BLaER1 treated with 17β-estradiol and CSF1 and Interleukin-3, amounts not matched to agents 10 nM and 100 nM (cell line): ENCODE results near the gene IRF2.

Experiments used
- H3K27ac ChIP-seq, 11 experiments: shearing (Covaris generic); formaldehyde crosslinking; 2 replicates each; pipeline ENCODE4 v1.8.1; 2022
- H3K27me3 ChIP-seq, 11 experiments: shearing (Covaris generic); formaldehyde crosslinking; 2 replicates each; pipeline ENCODE4 v1.8.1; 2022
- H3K36me3 ChIP-seq, 11 experiments: shearing (Covaris generic); formaldehyde crosslinking; 2 replicates each; pipeline ENCODE4 v1.8.1; 2022
- H3K4me1 ChIP-seq, 10 experiments: shearing (Covaris generic); formaldehyde crosslinking; 2 replicates each; pipeline ENCODE4 v1.8.1; 2022
- H3K4me2 ChIP-seq, 11 experiments: shearing (Covaris generic); formaldehyde crosslinking; 2 replicates each; pipeline ENCODE4 v1.8.1; 2022
- H3K4me3 ChIP-seq, 10 experiments: shearing (Covaris generic); formaldehyde crosslinking; 2 replicates each; pipeline ENCODE4 v1.8.1; 2022
- H3K9ac ChIP-seq, 11 experiments: shearing (Covaris generic); formaldehyde crosslinking; 2 replicates each; pipeline ENCODE4 v1.8.1; 2022
- H3K9me3 ChIP-seq, 11 experiments: shearing (Covaris generic); formaldehyde crosslinking; replicated peaks in 1 of 11; 2 replicates each; pipeline ENCODE4 v1.8.1; 2022
- H4K20me1 ChIP-seq, 11 experiments: shearing (Covaris generic); formaldehyde crosslinking; 2 replicates each; pipeline ENCODE4 v1.8.1; 2022
- Cebpa-rat ChIP-seq, 11 experiments: shearing (Covaris generic); IDR thresholded peaks; 2 replicates each; pipeline ENCODE4 v1.8.1; 2022

The IRF2 gene

DNA sequence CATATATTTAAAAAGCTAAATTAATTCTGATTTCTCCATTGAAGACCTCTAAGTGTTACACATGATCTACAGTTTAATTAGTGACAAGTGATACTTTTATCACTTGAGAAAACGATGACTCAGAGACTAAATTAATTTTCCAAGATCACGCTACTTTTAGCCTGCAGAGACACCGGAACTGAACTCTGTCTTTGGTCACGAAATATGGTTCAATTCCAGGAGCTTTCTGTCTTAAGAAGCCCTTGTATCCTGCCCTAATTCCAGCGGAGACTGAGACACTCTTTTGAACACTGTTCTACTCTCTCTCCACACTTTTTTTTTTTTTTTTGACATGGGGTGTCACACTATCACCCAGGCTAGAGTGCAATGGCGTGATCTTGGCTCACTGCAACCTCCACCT is 63.6 kb downstream of the IRF2 start:
- no peak for TF ChIP-seq Cebpa-rat (IDR thresholded peaks at IDR 0.05)
- Histone ChIP-seq H3K4me1 (peaks cover 63 to 89% (median 81%) of the 10 kb centered on the region in 10 experiments), H3K27me3 (no peaks in the 10 kb centered on the region), H3K4me2 (peak overlapping the region in 8 of 11 experiments; percentile 80 to 96 (median 88); a peak in 10 of 22 replicates), H3K27ac (peak overlapping the region in 6 of 11 experiments; percentile 81 to 92 (median 86); a peak in 12 of 22 replicates), H3K9ac (no peak overlapping the region), H3K4me3 (no peak overlapping the region), H3K36me3 (peaks cover 24 to 67% (median 35%) of the 10 kb centered on the region in 11 experiments), H3K9me3 (no peaks in the 10 kb centered on the region), H4K20me1 (no peaks in the 10 kb centered on the region; a peak in 1 of 22 replicates)

DNA sequence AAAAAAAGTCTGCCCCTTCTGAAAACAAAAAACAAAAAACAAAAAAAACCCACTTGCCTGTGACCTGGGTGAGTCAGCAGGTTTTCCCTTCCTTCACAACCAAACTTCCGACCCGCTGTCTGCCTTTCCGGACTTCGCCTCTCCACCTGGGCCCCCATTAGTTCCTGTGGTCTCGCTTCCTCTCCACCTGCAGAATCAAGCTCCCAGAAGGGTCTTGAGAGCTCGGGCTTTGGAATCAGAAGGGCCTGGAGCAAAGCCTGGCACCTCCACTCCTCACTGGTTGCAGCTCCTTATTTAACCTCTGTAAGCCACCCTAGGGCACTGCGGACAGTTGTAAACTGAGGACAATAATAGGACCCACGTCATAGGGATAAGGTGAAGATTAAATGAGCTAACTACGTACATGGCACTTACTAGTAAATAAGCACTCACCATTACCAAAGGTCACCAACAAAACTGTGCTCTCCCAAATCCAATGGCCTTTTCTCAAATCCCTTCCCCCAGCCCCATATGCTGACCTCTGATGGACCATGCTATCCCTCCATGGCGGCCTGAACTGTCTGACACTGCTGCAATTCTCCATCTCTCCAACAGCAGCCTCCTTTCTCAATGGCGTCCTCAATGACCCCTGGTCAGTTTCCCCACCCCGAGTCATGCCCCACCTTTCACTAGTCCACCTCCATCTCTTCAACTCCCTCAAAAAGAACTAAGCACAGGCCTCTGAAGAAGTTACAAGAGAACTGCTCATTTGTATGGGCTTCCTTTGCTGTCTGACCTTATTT is 64.2 kb downstream of the IRF2 start:
- peak overlapping the region; percentile 80 to 96 (median 89) for H3K4me2 ChIP-seq
- no peaks in the 10 kb centered on the region; a peak in 1 of 22 replicates for H4K20me1 ChIP-seq
- H3K9me3 ChIP-seq, result no peaks in the 10 kb centered on the region
- peaks cover 70 to 95% (median 87%) of the 10 kb centered on the region in 10 experiments for H3K4me1 ChIP-seq
- peaks cover 24 to 67% (median 35%) of the 10 kb centered on the region in 11 experiments for H3K36me3 ChIP-seq
- TF ChIP-seq Cebpa-rat (IDR thresholded peaks at IDR 0.05), result no peak
- H3K4me3 ChIP-seq, result peak overlapping the region in 4 of 10 experiments; percentile 20 to 32 (median 26); a peak in 4 of 20 replicates
- peak overlapping the region in 8 of 11 experiments; percentile 27 to 80 (median 67); a peak in 14 of 22 replicates for H3K9ac ChIP-seq
- H3K27me3 ChIP-seq, result no peaks in the 10 kb centered on the region
- H3K27ac ChIP-seq, result peak overlapping the region in 9 of 11 experiments; percentile 14 to 92 (median 82); a peak in 17 of 22 replicates

DNA sequence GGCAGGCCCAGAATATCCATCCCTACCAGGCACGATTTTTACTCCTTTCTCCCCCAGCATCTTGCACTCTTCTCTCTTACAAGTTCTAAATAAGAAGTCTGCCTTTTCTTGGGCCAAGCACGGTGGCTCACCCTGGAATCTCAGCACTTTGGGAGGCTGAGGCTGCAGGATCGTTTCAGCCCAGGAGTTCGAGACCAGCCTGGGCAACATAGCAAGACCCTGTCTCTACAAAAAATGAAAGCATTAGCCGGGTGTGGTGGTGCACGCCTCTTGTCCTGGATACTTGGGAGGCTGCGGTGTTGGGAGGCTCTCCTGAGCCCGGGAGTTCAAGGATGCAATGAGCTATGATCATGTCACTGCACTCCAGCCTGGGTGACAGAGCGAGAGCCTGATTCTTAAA is 64.8 kb downstream of the IRF2 start:
- Histone ChIP-seq H4K20me1 (no peaks in the 10 kb centered on the region; a peak in 1 of 22 replicates), H3K36me3 (peaks cover 23 to 67% (median 35%) of the 10 kb centered on the region in 11 experiments), H3K9me3 (no peaks in the 10 kb centered on the region), H3K27ac (peak overlapping the region in 9 of 11 experiments; percentile 14 to 92 (median 82); a peak in 17 of 22 replicates), H3K4me1 (peaks cover 70 to 99% (median 89%) of the 10 kb centered on the region in 10 experiments), H3K27me3 (no peaks in the 10 kb centered on the region), H3K4me2 (peak overlapping the region; percentile 80 to 96 (median 89)), H3K9ac (peak overlapping the region in 8 of 11 experiments; percentile 27 to 80 (median 67); a peak in 14 of 22 replicates), H3K4me3 (peak overlapping the region in 4 of 10 experiments; percentile 20 to 32 (median 26); a peak in 5 of 20 replicates)
- no peak for TF ChIP-seq Cebpa-rat (IDR thresholded peaks at IDR 0.05)

DNA sequence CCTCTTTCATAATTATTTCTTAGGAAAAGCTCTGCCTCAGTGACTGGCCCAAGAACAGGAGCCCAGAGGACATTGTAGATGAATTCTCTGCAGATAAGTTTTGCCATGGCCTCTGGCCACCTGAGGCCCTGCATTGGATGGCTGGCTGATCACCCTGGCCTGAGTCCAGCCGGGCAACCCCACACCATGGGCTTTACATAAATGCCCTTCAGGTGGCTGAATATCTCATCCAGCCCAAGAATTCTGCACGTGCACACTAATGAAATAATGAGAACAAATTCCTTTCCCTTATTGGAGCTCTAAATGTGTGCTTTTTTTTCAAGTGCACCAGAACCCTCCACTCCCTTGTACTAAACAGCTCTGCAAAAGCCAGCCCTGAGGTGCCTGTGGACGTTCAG is 65.7 kb downstream of the IRF2 start:
- Histone ChIP-seq H3K9me3 (no peaks in the 10 kb centered on the region), H3K4me2 (peak overlapping the region; percentile 80 to 96 (median 89)), H3K4me3 (0 out of 20 replicates have a peak overlapping the region, but pooled peaks of 1 of the 10 experiments have one; percentile 39), H4K20me1 (no peaks in the 10 kb centered on the region; a peak in 1 of 22 replicates), H3K9ac (peak overlapping the region in 10 of 11 experiments; percentile 8 to 80 (median 67); a peak in 15 of 22 replicates), H3K4me1 (peaks cover 61 to 92% (median 82%) of the 10 kb centered on the region in 10 experiments), H3K27ac (peak overlapping the region in 10 of 11 experiments; percentile 66 to 92 (median 82); a peak in 18 of 22 replicates), H3K27me3 (no peaks in the 10 kb centered on the region), H3K36me3 (peaks cover 24 to 67% (median 37%) of the 10 kb centered on the region in 11 experiments)
- TF ChIP-seq Cebpa-rat (IDR thresholded peaks at IDR 0.05), result no peak

DNA sequence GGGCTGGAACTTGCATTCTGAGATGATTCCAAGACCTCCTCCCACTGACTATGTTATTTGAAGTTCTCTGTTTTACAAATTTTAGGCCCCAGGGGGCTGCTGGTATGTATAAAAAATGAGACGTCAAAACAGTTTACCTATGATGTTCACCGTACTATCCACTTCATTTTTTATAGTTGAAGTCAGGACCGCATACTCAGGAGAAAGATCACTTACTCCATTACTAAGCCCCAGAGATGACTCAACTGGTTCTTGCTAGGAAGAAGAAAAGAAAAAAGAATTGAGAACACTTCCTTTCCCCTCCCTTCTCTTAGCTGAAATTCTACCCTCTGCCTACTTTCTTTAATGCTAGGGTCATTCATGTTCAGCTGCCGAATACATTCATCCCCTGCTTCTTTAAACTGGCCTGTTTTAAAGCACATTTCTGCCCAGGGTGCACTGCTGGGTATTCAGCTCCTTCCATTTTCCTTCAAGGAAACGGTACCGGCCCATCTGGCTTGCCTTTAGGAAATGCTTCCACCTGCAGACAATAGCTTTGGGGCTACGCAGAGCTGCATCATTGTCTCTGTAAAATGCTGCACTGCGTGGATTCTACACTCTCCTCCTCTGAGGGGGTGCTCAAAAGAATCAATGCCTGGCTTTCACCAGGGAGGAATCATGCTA is 66.2 kb downstream of the IRF2 start:
- Histone ChIP-seq H3K4me3 (peak overlapping the region in 5 of 10 experiments; percentile 11 to 49 (median 39); a peak in 8 of 20 replicates), H3K4me2 (peak overlapping the region; percentile 80 to 96 (median 89)), H3K9ac (peak overlapping the region; percentile 44 to 80 (median 67); a peak in 21 of 22 replicates), H3K36me3 (peaks cover 29 to 67% (median 42%) of the 10 kb centered on the region in 11 experiments), H4K20me1 (no peaks in the 10 kb centered on the region; a peak in 1 of 22 replicates), H3K4me1 (peaks cover 57 to 86% (median 77%) of the 10 kb centered on the region in 10 experiments), H3K27me3 (no peaks in the 10 kb centered on the region), H3K27ac (peak overlapping the region; percentile 35 to 92 (median 81); a peak in 21 of 22 replicates), H3K9me3 (no peaks in the 10 kb centered on the region)
- TF ChIP-seq Cebpa-rat (IDR thresholded peaks at IDR 0.05), result no peak

DNA sequence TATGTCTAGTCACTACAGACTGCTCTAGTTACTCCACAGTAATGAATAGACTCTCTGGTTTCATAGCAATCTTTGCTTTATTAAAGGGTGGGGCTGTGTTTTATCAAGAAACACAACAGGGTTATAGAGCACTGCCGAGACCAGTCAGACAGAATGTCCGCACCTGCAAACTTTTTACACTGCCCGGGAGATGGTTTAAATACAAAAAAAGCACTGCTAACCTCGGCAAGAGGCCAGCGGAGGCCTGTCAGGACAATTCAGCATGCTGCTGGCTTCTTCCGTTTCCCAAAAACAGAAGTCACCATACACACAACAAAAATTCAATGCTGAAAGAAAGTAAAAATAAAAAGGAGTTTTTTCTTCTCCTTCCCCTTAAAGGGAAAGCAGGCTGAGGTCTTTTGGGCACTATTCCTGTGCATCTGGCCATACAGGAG is 67.4 kb downstream of the IRF2 start:
- Histone ChIP-seq H3K4me3 (peak overlapping the region in 6 of 10 experiments; percentile 11 to 47 (median 26); a peak in 9 of 20 replicates), H3K9ac (peak overlapping the region; percentile 44 to 80 (median 67); a peak in 20 of 22 replicates), H3K4me1 (peaks cover 57 to 75% (median 67%) of the 10 kb centered on the region in 10 experiments), H3K9me3 (no peaks in the 10 kb centered on the region), H3K27me3 (no peaks in the 10 kb centered on the region), H3K36me3 (peaks cover 34 to 67% (median 48%) of the 10 kb centered on the region in 11 experiments), H4K20me1 (no peaks in the 10 kb centered on the region; a peak in 1 of 22 replicates), H3K4me2 (peak overlapping the region; percentile 80 to 96 (median 89)), H3K27ac (peak overlapping the region; percentile 57 to 92 (median 81); a peak in 21 of 22 replicates)
- TF ChIP-seq Cebpa-rat (IDR thresholded peaks at IDR 0.05), result no peak

DNA sequence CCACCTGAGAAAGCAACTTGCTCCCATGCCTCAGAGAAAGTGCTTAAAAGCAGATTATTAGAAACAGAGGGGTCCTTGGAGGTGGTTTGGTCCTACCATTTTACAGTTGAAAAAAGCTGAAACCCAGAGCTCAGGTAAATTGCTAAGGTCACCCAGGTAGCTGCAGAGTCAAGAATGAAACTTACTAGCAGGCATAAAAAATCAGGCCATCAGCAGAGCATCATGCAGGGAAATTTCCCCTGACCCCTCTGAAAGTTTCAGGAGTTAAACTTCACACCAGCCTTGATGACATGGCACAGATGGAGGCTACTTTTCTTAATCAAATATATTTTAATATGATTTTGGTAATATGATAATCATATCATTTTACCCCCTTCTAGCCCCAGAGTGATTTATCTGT is 70.3 kb downstream of the IRF2 start:
- Histone ChIP-seq H3K36me3 (peaks cover 63 to 83% (median 73%) of the 10 kb centered on the region in 11 experiments), H3K9me3 (0 out of 22 replicates have a peak, but pooled peaks cover 0 to 4% (median 0%) of the 10 kb centered on the region in 11 experiments), H4K20me1 (no peaks in the 10 kb centered on the region), H3K4me1 (peaks cover 42 to 59% (median 46%) of the 10 kb centered on the region in 10 experiments), H3K4me3 (no peak overlapping the region), H3K4me2 (no peak overlapping the region), H3K27me3 (no peaks in the 10 kb centered on the region), H3K9ac (no peak overlapping the region), H3K27ac (no peak overlapping the region)
- no peak for TF ChIP-seq Cebpa-rat (IDR thresholded peaks at IDR 0.05)

DNA sequence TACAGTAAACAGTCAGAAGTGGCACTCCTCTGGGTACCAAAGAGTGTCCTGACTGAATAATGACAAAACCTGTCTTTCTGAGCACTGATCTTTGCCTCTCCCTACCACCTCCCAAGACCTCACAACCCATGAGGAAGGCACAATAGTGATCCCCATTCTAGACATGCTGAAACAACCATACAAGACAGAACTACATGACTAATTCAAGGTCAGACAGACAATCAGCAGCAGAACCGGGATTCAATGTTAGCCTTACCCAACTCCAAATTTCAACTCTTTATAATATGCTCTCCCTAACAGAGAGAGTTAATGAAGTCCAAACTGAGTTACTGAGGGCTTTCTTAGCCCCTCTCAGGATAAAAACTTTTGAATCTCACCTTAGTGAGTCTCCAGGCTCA is 71.0 kb downstream of the IRF2 start:
- TF ChIP-seq Cebpa-rat (IDR thresholded peaks at IDR 0.05), result no peak
- no peaks in the 10 kb centered on the region for H3K27me3 ChIP-seq
- H3K4me3 ChIP-seq, result no peak overlapping the region
- H3K9me3 ChIP-seq, result 0 out of 22 replicates have a peak, but pooled peaks cover 0 to 7% (median 0%) of the 10 kb centered on the region in 11 experiments
- H3K4me1 ChIP-seq, result peaks cover 36 to 59% (median 43%) of the 10 kb centered on the region in 10 experiments
- no peak overlapping the region for H3K9ac ChIP-seq
- peaks cover 69 to 84% (median 79%) of the 10 kb centered on the region in 11 experiments for H3K36me3 ChIP-seq
- peak overlapping the region in 2 of 11 experiments; percentile 1 to 2; a peak in 2 of 22 replicates for H3K27ac ChIP-seq
- H3K4me2 ChIP-seq, result no peak overlapping the region
- H4K20me1 ChIP-seq, result no peaks in the 10 kb centered on the region
